Iris pigment epithelial cell (primary cell): Measurements from ENCODE around the gene ARMC6.

Experiments used
- DNase-seq: peaks from one replicate; pipeline ENCODE4 v3.0.0-alpha.2; 2011; ENCODE audit warnings: low read depth

The ARMC6 gene

GRCh38 chr19:19107654-19108053 is 74.3 kb downstream of the ARMC6 start:
- DNase-seq: no peak
